A549 treated with DMSO at 1 μM for 4 hours (cell line): ENCODE data around the gene MBD4. TPM values are rescaled to one million over a fixed set of nuclear protein-coding genes. Genes with fewer than 3 reads are reported as not detected.

ENCODE experiments used
- total RNA-seq: library from RNA; stranded (reverse); fragments of 200-300 nt; extraction: Qiagen RNA extraction; gene quantifications from 5 replicates; pipeline ENCODE4 v1.2.3, GENCODE V29; 2022; ENCODE audit warnings: low read depth

MBD4 gene
- 20.8 to 27.0 TPM (median 22.7 TPM) in 5 replicates for total RNA-seq

DNA sequence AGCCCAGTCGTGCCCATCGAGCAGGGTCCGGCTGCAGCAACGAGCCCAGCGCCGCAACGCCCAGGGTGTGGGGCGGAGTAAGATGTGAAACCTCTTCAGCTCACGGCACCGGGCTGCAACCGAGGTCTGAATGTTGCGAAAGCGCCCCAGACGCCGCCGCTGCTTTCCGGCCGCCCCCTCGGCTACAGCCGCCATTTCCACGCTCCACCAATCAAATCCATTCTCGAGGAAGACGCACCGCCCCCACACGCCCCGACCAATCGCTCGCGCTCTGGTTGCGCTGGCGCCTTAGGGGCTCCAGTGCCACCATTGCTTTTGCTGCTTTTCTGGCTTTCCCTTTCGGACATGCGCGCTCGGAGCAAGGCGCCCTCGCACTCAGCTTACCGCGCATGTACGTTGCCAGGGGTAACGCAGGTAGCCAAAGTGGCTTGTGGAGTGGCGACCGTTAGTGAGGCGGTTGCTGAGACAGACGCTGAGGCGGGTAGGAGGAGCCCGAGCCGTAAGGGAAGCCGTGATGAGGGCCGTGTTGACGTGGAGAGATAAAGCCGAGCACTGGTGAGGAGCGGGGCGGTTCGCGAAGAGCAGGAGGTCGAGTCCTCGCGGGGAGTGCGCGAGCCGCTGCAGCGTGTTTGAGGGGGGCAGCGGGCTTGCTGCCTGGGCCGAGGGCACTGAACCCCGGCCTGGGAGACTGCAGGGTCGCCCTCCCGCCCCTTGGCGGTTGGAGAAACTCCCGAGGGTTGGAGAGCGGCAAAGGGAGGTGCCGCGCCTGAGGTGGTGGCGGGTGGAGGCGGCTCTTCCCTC lies at the start of gene MBD4, which contains the start of gene IFT122:
TSS of gene MBD4 (minus strand) at position 132 of the 801 bp plus-strand sequence. CDS start at position 17, 115 bp downstream.
TSS of gene IFT122 (plus strand) at position 408 of the 801 bp plus-strand sequence. CDS start at position 515, 107 bp downstream.

DNA sequence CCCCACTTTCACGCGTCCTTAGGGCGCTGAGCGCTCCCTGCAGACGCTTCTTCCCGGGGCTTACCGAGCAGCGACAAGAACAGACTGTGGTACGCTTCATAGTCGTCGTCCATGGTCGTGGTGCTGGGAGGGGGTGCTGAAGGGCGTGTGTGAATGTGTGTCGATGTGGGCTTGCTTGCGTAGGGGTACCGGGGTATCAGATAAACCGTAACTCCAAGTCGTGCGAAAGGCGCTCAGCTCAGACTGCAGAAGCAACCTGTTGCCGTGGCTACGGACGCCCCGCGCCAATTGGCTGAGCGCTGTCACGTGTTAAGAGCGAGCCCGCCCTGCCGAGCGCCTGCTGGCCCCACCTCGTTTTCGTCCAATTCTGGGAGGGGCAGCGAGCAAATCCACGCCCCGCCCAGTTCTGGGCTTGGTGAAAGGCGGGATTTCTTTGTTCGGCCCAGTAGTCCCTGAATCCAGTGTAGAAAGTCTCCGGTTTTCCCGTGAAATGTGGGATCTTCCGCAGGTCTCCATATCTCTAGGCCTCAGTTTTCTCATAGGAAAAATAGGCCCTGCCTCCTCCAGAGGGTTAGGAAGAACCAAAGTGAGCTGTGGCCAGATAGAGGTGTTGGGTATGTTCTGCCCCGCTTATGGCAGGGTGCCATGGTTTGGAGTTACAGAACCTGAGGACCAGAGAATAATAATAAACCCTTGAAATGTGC lies 11.2 kb downstream of the MBD4 start, which contains the start of gene EFCAB12:
TSS of gene EFCAB12 (minus strand) at position 261 of the 704 bp plus-strand sequence. CDS start at position 113, 148 bp downstream.

Other genes starting within 250 kb of the MBD4 start
- 77.0 to 92.2 TPM (median 77.4 TPM) in 5 replicates for gene COPG1, start 190.3 kb downstream of the MBD4 start, total RNA-seq
- gene HMCES, start 161.1 kb downstream of the MBD4 start, total RNA-seq: 40.5 to 45.3 TPM (median 43.6 TPM) in 5 replicates
- 0.40 to 0.67 TPM (median 0.51 TPM) in 5 replicates for gene EFCAB12, start 11.3 kb downstream of the MBD4 start, total RNA-seq
- 11.8 to 14.5 TPM (median 13.5 TPM) in 5 replicates for gene IFT122, start 276 bp upstream of the MBD4 start, total RNA-seq
- gene RHO, start 88.7 kb upstream of the MBD4 start, total RNA-seq: not detected in 5 replicates
- not detected in 5 replicates for gene H1-8, start 103.2 kb upstream of the MBD4 start, total RNA-seq
- gene PLXND1, start 166.7 kb upstream of the MBD4 start, total RNA-seq: 74.4 to 95.3 TPM (median 86.1 TPM) in 5 replicates